ENCODE results near the gene STPG1.

The STPG1 gene

DNA sequence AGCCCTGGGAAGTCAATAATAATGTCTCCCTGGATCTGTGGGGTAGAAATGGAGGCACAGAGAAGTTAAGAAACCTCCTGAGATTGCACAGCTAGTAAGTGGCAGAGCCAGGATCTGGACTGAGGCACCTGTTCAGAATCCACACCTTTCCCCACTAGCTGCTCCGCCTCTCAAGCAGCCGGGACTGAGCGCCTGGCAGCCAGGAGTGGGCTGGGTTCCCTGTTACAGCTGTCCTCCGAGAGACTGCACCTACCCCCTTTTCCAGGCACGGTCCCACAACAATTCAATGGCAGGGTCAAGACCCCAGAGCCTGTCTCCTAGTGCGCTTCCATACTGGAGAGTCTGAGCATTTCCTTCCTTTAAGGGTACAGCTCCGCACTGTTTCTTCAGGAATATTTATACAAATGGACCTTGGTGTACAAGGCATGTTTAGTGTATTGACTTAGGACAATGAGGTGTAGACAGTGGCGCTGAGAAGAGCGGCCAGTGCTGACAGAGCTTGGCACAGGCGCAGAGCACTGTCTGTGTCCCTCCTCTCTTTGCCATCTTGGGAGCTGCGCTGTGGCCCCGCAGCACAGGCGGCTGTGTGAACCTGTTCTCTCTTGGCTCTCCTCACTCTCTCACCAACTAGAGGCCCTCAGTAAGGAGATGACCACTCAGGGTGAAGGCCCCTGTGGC lies 70.0 kb downstream of the STPG1 start:
- peaks cover 13% of the 10 kb centered on the region for H3K79me1 ChIP-seq (ENCODE audit: low read length)
- no peak overlapping the region for H3K18ac ChIP-seq (ENCODE audit: low read length)
- no peak overlapping the region for H3K9ac ChIP-seq (ENCODE audit: low read length)
- H2BK5ac ChIP-seq (ENCODE audit: low read depth, low read length, poor library complexity), result no peak overlapping the region
- H3K23ac ChIP-seq (ENCODE audit: low read length), result no peak overlapping the region
- peaks cover 28% of the 10 kb centered on the region in 2 experiments for H3K4me1 ChIP-seq (ENCODE audit: control insufficient read depth in 1 of 2, insufficient read depth in 2 of 2, low read length in 2 of 2)
- H3K4me3 ChIP-seq (ENCODE audit: low read depth, low read length), result no peak overlapping the region
- H4K91ac ChIP-seq (ENCODE audit: low read depth, low read length), result no peak overlapping the region
- H3K4ac ChIP-seq (ENCODE audit: low read depth, low read length), result no peak overlapping the region
- H3K27me3 ChIP-seq (ENCODE audit: insufficient read depth, low read length), result no peaks in the 10 kb centered on the region
- peaks cover 30 to 35% of the 10 kb centered on the region in 2 experiments for H3K36me3 ChIP-seq (ENCODE audit: control insufficient read depth in 1 of 2, insufficient read depth in 2 of 2, low read length in 2 of 2)
- no peak overlapping the region for H2AK5ac ChIP-seq (ENCODE audit: low read length)
- no peak overlapping the region for H3K14ac ChIP-seq (ENCODE audit: low read length)
- H3K27ac ChIP-seq (ENCODE audit: low read depth, low read length), result no peak overlapping the region
- H3K79me2 ChIP-seq (ENCODE audit: control insufficient read depth, insufficient read depth, low read length, poor library complexity), result peaks cover 4% of the 10 kb centered on the region
- no peak overlapping the region for H2AFZ ChIP-seq (ENCODE audit: insufficient read depth, low read length, poor library complexity)
- no peak overlapping the region for H2BK12ac ChIP-seq (ENCODE audit: low read length)
- no peak overlapping the region for H2BK120ac ChIP-seq (ENCODE audit: insufficient read depth, low read length, poor library complexity)
- H4K12ac ChIP-seq (ENCODE audit: low read depth, low read length), result no peak overlapping the region
- no peak overlapping the region for H4K8ac ChIP-seq (ENCODE audit: low read depth, low read length)
- no peak overlapping the region for H3K4me2 ChIP-seq (ENCODE audit: low read length)
- no peak for DNase-seq
- WGBS (ENCODE audit: extremely low coverage, insufficient coverage, insufficient read length), result no CpG with 5 or more reads among the region's 13 CpGs
- no peaks in the 10 kb centered on the region for H3K9me3 ChIP-seq (ENCODE audit: insufficient read depth, low read depth, low read length)

GRCh38 chr1:24341260-24341659 lies 72.3 kb downstream of the STPG1 start:
- Histone ChIP-seq H4K8ac (ENCODE audit: low read depth, low read length) (no peak overlapping the region), H2BK120ac (ENCODE audit: insufficient read depth, low read length, poor library complexity) (peak overlapping the region; percentile 6), H4K91ac (ENCODE audit: low read depth, low read length) (peak overlapping the region; percentile 22), H3K27me3 (ENCODE audit: insufficient read depth, low read length) (no peaks in the 10 kb centered on the region), H3K14ac (ENCODE audit: low read length) (no peak overlapping the region), H3K9me3 (ENCODE audit: insufficient read depth, low read depth, low read length) (peaks cover 2% of the 10 kb centered on the region), H3K23ac (ENCODE audit: low read length) (no peak overlapping the region), H3K4me2 (ENCODE audit: low read length) (no peak overlapping the region), H2BK12ac (ENCODE audit: low read length) (no peak overlapping the region), H3K79me1 (ENCODE audit: low read length) (peaks cover 9% of the 10 kb centered on the region), H3K18ac (ENCODE audit: low read length) (no peak overlapping the region), H3K4me3 (ENCODE audit: low read depth, low read length) (no peak overlapping the region), H3K27ac (ENCODE audit: low read depth, low read length) (peak overlapping the region; percentile 11), H3K4ac (ENCODE audit: low read depth, low read length) (no peak overlapping the region), H2AFZ (ENCODE audit: insufficient read depth, low read length, poor library complexity) (no peak overlapping the region), H3K79me2 (ENCODE audit: control insufficient read depth, insufficient read depth, low read length, poor library complexity) (peaks cover 4% of the 10 kb centered on the region), H2BK5ac (ENCODE audit: low read depth, low read length, poor library complexity) (peak overlapping the region; percentile 22), H4K12ac (ENCODE audit: low read depth, low read length) (no peak overlapping the region), H3K36me3 (ENCODE audit: control insufficient read depth in 1 of 2, insufficient read depth in 2 of 2, low read length in 2 of 2) (peaks cover 15 to 28% of the 10 kb centered on the region in 2 experiments), H3K9ac (ENCODE audit: low read length) (no peak overlapping the region), H3K4me1 (ENCODE audit: control insufficient read depth in 1 of 2, insufficient read depth in 2 of 2, low read length in 2 of 2) (peaks cover 22 to 24% of the 10 kb centered on the region in 2 experiments), H2AK5ac (ENCODE audit: low read length) (no peak overlapping the region)
- no peak for DNase-seq
- no CpG with 5 or more reads among the region's 8 CpGs for WGBS (ENCODE audit: extremely low coverage, insufficient coverage, insufficient read length)

GRCh38 chr1:24340770-24341169 lies 72.8 kb downstream of the STPG1 start:
- DNase-seq, result no peak
- no peak overlapping the region for H3K4ac ChIP-seq (ENCODE audit: low read depth, low read length)
- H3K9ac ChIP-seq (ENCODE audit: low read length), result no peak overlapping the region
- peak overlapping the region; percentile 56 for H4K91ac ChIP-seq (ENCODE audit: low read depth, low read length)
- H2BK120ac ChIP-seq (ENCODE audit: insufficient read depth, low read length, poor library complexity), result peak overlapping the region; percentile 6
- no peak overlapping the region for H3K23ac ChIP-seq (ENCODE audit: low read length)
- H4K8ac ChIP-seq (ENCODE audit: low read depth, low read length), result peak overlapping the region; percentile 25
- no peak overlapping the region for H4K12ac ChIP-seq (ENCODE audit: low read depth, low read length)
- H3K79me1 ChIP-seq (ENCODE audit: low read length), result peaks cover 9% of the 10 kb centered on the region
- peak overlapping the region; percentile 22 for H2BK5ac ChIP-seq (ENCODE audit: low read depth, low read length, poor library complexity)
- H3K27ac ChIP-seq (ENCODE audit: low read depth, low read length), result peak overlapping the region; percentile 11
- no CpG with 5 or more reads among the region's 8 CpGs for WGBS (ENCODE audit: extremely low coverage, insufficient coverage, insufficient read length)
- peaks cover 2% of the 10 kb centered on the region for H3K9me3 ChIP-seq (ENCODE audit: insufficient read depth, low read depth, low read length)
- H3K27me3 ChIP-seq (ENCODE audit: insufficient read depth, low read length), result no peaks in the 10 kb centered on the region
- H2AFZ ChIP-seq (ENCODE audit: insufficient read depth, low read length, poor library complexity), result no peak overlapping the region
- peak overlapping the region; percentile 85 for H2BK12ac ChIP-seq (ENCODE audit: low read length)
- peak overlapping the region; percentile 50 for H3K18ac ChIP-seq (ENCODE audit: low read length)
- no peak overlapping the region for H2AK5ac ChIP-seq (ENCODE audit: low read length)
- peaks cover 22 to 24% of the 10 kb centered on the region in 2 experiments for H3K4me1 ChIP-seq (ENCODE audit: control insufficient read depth in 1 of 2, insufficient read depth in 2 of 2, low read length in 2 of 2)
- peak overlapping the region; percentile 65 for H3K14ac ChIP-seq (ENCODE audit: low read length)
- H3K79me2 ChIP-seq (ENCODE audit: control insufficient read depth, insufficient read depth, low read length, poor library complexity), result peaks cover 4% of the 10 kb centered on the region
- H3K36me3 ChIP-seq (ENCODE audit: control insufficient read depth in 1 of 2, insufficient read depth in 2 of 2, low read length in 2 of 2), result peaks cover 13 to 26% of the 10 kb centered on the region in 2 experiments
- H3K4me2 ChIP-seq (ENCODE audit: low read length), result peak overlapping the region; percentile 29
- H3K4me3 ChIP-seq (ENCODE audit: low read depth, low read length), result no peak overlapping the region

DNA sequence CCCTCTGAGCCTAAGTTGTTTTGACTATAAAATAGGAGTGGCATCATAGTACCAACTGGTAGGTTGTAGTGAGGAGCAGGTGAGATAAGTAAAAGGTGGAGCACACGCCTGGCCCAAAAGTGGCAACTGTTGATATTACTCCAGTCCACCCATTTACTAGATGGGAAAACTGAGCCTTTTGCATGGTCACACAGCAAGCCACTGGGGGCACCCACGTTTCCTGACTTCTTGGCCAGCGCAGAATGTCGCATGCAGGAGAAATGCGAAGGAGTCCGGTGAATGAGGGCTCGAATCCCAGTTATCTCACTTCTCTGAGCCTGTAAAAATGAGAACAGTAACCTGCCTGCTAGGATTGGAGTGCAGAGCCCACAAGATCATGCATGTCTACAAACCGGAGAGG lies 73.6 kb downstream of the STPG1 start:
- no peak overlapping the region for H3K4me2 ChIP-seq (ENCODE audit: low read length)
- H2BK5ac ChIP-seq (ENCODE audit: low read depth, low read length, poor library complexity), result no peak overlapping the region
- no peak overlapping the region for H3K9ac ChIP-seq (ENCODE audit: low read length)
- H3K14ac ChIP-seq (ENCODE audit: low read length), result no peak overlapping the region
- no peak overlapping the region for H3K4me3 ChIP-seq (ENCODE audit: low read depth, low read length)
- peaks cover 9% of the 10 kb centered on the region for H3K79me1 ChIP-seq (ENCODE audit: low read length)
- no peak overlapping the region for H2AFZ ChIP-seq (ENCODE audit: insufficient read depth, low read length, poor library complexity)
- peaks cover 25 to 27% of the 10 kb centered on the region in 2 experiments for H3K4me1 ChIP-seq (ENCODE audit: control insufficient read depth in 1 of 2, insufficient read depth in 2 of 2, low read length in 2 of 2)
- H2BK12ac ChIP-seq (ENCODE audit: low read length), result peak overlapping the region; percentile 85
- H4K12ac ChIP-seq (ENCODE audit: low read depth, low read length), result no peak overlapping the region
- H4K8ac ChIP-seq (ENCODE audit: low read depth, low read length), result no peak overlapping the region
- H3K9me3 ChIP-seq (ENCODE audit: insufficient read depth, low read depth, low read length), result peaks cover 2% of the 10 kb centered on the region
- peaks cover 4% of the 10 kb centered on the region for H3K79me2 ChIP-seq (ENCODE audit: control insufficient read depth, insufficient read depth, low read length, poor library complexity)
- no peak for DNase-seq
- H2AK5ac ChIP-seq (ENCODE audit: low read length), result no peak overlapping the region
- no CpG with 5 or more reads among the region's 8 CpGs for WGBS (ENCODE audit: extremely low coverage, insufficient coverage, insufficient read length)
- peak overlapping the region; percentile 56 for H4K91ac ChIP-seq (ENCODE audit: low read depth, low read length)
- H3K27ac ChIP-seq (ENCODE audit: low read depth, low read length), result no peak overlapping the region
- no peak overlapping the region for H3K4ac ChIP-seq (ENCODE audit: low read depth, low read length)
- no peak overlapping the region for H3K23ac ChIP-seq (ENCODE audit: low read length)
- no peaks in the 10 kb centered on the region for H3K27me3 ChIP-seq (ENCODE audit: insufficient read depth, low read length)
- H2BK120ac ChIP-seq (ENCODE audit: insufficient read depth, low read length, poor library complexity), result peak overlapping the region; percentile 45
- peaks cover 8 to 21% of the 10 kb centered on the region in 2 experiments for H3K36me3 ChIP-seq (ENCODE audit: control insufficient read depth in 1 of 2, insufficient read depth in 2 of 2, low read length in 2 of 2)
- peak overlapping the region; percentile 9 for H3K18ac ChIP-seq (ENCODE audit: low read length)
